CD14-positive monocyte (primary cell): Measurements from ENCODE around the gene ALS2CL. TPM values are rescaled to one million over a fixed set of nuclear protein-coding genes. Genes with fewer than 3 reads are reported as not detected.

Source experiments
- DNase-seq, 3 donors: peaks; one replicate each; pipeline ENCODE4 v3.0.0-alpha.2; 2011 to 2022
- H2AFZ ChIP-seq: 2 replicates; pipeline ENCODE4 v1.6.0; 2012; ENCODE audit warnings: mild to moderate bottlenecking, low read depth, low read length, inconsistent platforms; ENCODE audit not compliant: insufficient read depth, poor library complexity, severe bottlenecking
- H3K27ac ChIP-seq, 2 donors: 1 replicate in 1 of 2; 2 replicates in 1 of 2; pipeline ENCODE4 v1.5.1; 2012 to 2013; ENCODE audit warnings: low read length in 2 of 2, control low read depth in 1 of 2, inconsistent platforms in 1 of 2, low read depth in 1 of 2, mild to moderate bottlenecking in 1 of 2
- H3K27me3 ChIP-seq, 2 donors: one replicate each; pipeline versions ENCODE4 v1.6.0 to v1.6.1; 2011 to 2013; ENCODE audit warnings: low read length in 2 of 2; ENCODE audit not compliant: control insufficient read depth in 2 of 2, insufficient read depth in 2 of 2
- H3K36me3 ChIP-seq, 2 donors: replicated peaks in 1 of 2; 1 replicate in 1 of 2; 2 replicates in 1 of 2; pipeline versions ENCODE4 v1.5.1 to v1.6.1; 2012 to 2013; ENCODE audit warnings: low read length in 2 of 2, control low read depth in 1 of 2, inconsistent platforms in 1 of 2, mild to moderate bottlenecking in 1 of 2; ENCODE audit not compliant: insufficient read depth in 2 of 2, control insufficient read depth in 1 of 2
- H3K4me1 ChIP-seq, 2 donors: 1 replicate in 1 of 2; 2 replicates in 1 of 2; pipeline versions ENCODE4 v1.5.1 to v1.6.1; 2012 to 2013; ENCODE audit warnings: low read length in 2 of 2, control low read depth in 1 of 2, inconsistent platforms in 1 of 2, mild to moderate bottlenecking in 1 of 2, moderate library complexity in 1 of 2; ENCODE audit not compliant: insufficient read depth in 2 of 2, control insufficient read depth in 1 of 2
- H3K4me2 ChIP-seq: replicated peaks from 2 replicates; pipeline ENCODE3; 2012; ENCODE audit warnings: low read length, moderate library complexity, mild to moderate bottlenecking; ENCODE audit not compliant: poor library complexity, severe bottlenecking; ENCODE audit errors: extremely low read depth
- H3K4me3 ChIP-seq, 3 experiments: fragments of 200-600 bp in 1 of 3; sonication (generic) in 1 of 3; replicated peaks in 1 of 3; 1 replicate in 2 of 3; 2 replicates in 1 of 3; pipeline ENCODE4 v1.5.1; 2011 to 2013; ENCODE audit warnings: low read length in 3 of 3, mild to moderate bottlenecking in 3 of 3, control low read depth in 2 of 3, low read depth in 2 of 3, inconsistent platforms in 1 of 3, moderate library complexity in 1 of 3
- H3K79me2 ChIP-seq: 2 replicates; pipeline ENCODE4 v1.6.0; 2012; ENCODE audit warnings: mild to moderate bottlenecking, control low read depth, inconsistent platforms, low read length, moderate library complexity; ENCODE audit not compliant: insufficient read depth
- H3K9ac ChIP-seq: 2 replicates; pipeline ENCODE4 v1.6.0; 2017; ENCODE audit warnings: low read length, mild to moderate bottlenecking; ENCODE audit not compliant: insufficient read depth, poor library complexity, severe bottlenecking
- H3K9me3 ChIP-seq, 2 donors: replicated peaks in 1 of 2; 1 replicate in 1 of 2; 2 replicates in 1 of 2; pipeline versions ENCODE4 v1.5.1 to v1.6.1; 2012 to 2013; ENCODE audit warnings: low read length in 2 of 2, control low read depth in 1 of 2; ENCODE audit not compliant: control insufficient read depth in 1 of 2, insufficient read depth in 1 of 2
- H4K20me1 ChIP-seq: 2 replicates; pipeline ENCODE4 v1.6.0; 2012; ENCODE audit warnings: mild to moderate bottlenecking, low read length, control low read depth, moderate library complexity; ENCODE audit not compliant: insufficient read depth
- H3K27ac Mint-ChIP-seq, 7 donors: one replicate each; pipeline ENCODE4 v1.8.0; 2020; ENCODE audit warnings: mild to moderate bottlenecking in 7 of 7, mixed read lengths in 7 of 7, moderate library complexity in 6 of 7, inconsistent platforms in 2 of 7
- H3K27me3 Mint-ChIP-seq, 3 donors: one replicate each; pipeline ENCODE4 v1.8.0; 2021 to 2022; ENCODE audit warnings: low read depth in 3 of 3, mild to moderate bottlenecking in 3 of 3, mixed read lengths in 3 of 3, moderate library complexity in 3 of 3, inconsistent platforms in 1 of 3
- H3K36me3 Mint-ChIP-seq, 2 donors: one replicate each; pipeline ENCODE4 v1.8.0; 2020; ENCODE audit warnings: mixed read lengths in 2 of 2, inconsistent platforms in 1 of 2, mild to moderate bottlenecking in 1 of 2
- H3K4me1 Mint-ChIP-seq: one replicate; pipeline ENCODE4 v1.8.0; 2020; ENCODE audit warnings: mild to moderate bottlenecking, mixed read lengths
- H3K4me3 Mint-ChIP-seq, 2 donors: one replicate each; pipeline ENCODE4 v1.8.0; 2020; ENCODE audit warnings: mild to moderate bottlenecking in 2 of 2, mixed read lengths in 2 of 2, moderate library complexity in 1 of 2
- H3K9me3 Mint-ChIP-seq, 7 donors: one replicate each; pipeline ENCODE4 v1.8.0; 2020 to 2022; ENCODE audit warnings: mixed read lengths in 7 of 7, mild to moderate bottlenecking in 6 of 7, moderate library complexity in 6 of 7, inconsistent platforms in 2 of 7
- WGBS: methylation state at CpG from one replicate; pipeline ENCODE4 v1.1.5; 2013; ENCODE audit warnings: missing lambda C conversion rate; ENCODE audit not compliant: insufficient coverage; 5-methylcytosine and 5-hydroxymethylcytosine counted together
- intact Hi-C, 2 donors: fragments of 100-400 bp; cut with micrococcal nuclease; formaldehyde crosslinking; loops; one replicate each; pipeline versions ENCODE4 v1.15.0 to v1.15.1; 2023
- polyA plus RNA-seq, 3 donors: library from polyadenylated mRNA; depleted of rRNA in 1 of 3; unstranded in 2 of 3; stranded (reverse) in 1 of 3; fragments of 300-500 nt in 2 of 3; fragments of >200 nt in 1 of 3; fragmentation: Illumina TruSeq in 2 of 3; gene quantifications; 1 replicate in 2 of 3; 2 replicates in 1 of 3; pipeline ENCODE4 v1.2.3, GENCODE V29; 2012 to 2021
- TF ChIP-seq, protein P1 (sequence below): fragments of 200-600 bp; IDR thresholded peaks from one replicate; pipeline ENCODE4 v1.8.0; 2022; ENCODE audit warnings: antibody characterized with exemption, mild to moderate bottlenecking

The ALS2CL gene
- polyA plus RNA-seq, 3 donors: 0.38 to 5.7 (median 0.55) TPM

DNA sequence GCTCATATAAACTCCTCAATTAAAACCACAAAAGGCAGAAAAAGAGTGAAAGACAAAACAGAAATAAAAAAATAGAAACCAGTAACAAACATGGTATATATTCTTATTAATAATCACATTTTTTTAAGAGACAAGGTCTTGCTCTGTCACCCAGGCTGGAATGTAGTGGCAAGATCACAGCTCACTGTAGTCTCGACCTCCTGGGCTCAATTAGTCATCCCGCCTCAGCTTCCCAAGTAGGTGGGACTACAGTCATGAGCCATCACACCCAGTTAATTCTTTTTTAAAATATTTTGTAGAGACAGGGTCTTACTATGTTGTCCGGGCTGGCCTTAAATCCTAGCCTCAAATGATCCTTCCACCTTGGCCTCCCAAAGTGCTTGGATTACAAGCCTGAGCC, 44.0 kb downstream of the ALS2CL start:
- Histone ChIP-seq H3K9ac (no peak overlapping the region), H3K27me3 (peaks cover 0 to 3% of the 10 kb centered on the region in 2 donors), H3K4me1 (no peaks in the 10 kb centered on the region), H2AFZ (no peak overlapping the region), H3K79me2 (no peaks in the 10 kb centered on the region), H3K4me2 (no peak overlapping the region), H3K27ac (no peak overlapping the region), H3K9me3 (peaks cover 3 to 9% of the 10 kb centered on the region in 2 donors), H3K4me3 (no peak overlapping the region), H3K36me3 (no peaks in the 10 kb centered on the region), H4K20me1 (no peaks in the 10 kb centered on the region)
- no peaks in the 10 kb centered on the region for H3K4me1 Mint-ChIP-seq
- H3K27ac Mint-ChIP-seq: peak overlapping the region in 1 of 7 donors; percentile 15
- H3K9me3 Mint-ChIP-seq: peaks cover 6 to 20% (median 14%) of the 10 kb centered on the region in 7 donors
- WGBS: no CpG with 5 or more reads among the region's 3 CpGs
- DNase-seq: no peak
- intact Hi-C loops: no loop called here
- H3K4me3 Mint-ChIP-seq: no peak overlapping the region
- TF ChIP-seq, protein P1, sequence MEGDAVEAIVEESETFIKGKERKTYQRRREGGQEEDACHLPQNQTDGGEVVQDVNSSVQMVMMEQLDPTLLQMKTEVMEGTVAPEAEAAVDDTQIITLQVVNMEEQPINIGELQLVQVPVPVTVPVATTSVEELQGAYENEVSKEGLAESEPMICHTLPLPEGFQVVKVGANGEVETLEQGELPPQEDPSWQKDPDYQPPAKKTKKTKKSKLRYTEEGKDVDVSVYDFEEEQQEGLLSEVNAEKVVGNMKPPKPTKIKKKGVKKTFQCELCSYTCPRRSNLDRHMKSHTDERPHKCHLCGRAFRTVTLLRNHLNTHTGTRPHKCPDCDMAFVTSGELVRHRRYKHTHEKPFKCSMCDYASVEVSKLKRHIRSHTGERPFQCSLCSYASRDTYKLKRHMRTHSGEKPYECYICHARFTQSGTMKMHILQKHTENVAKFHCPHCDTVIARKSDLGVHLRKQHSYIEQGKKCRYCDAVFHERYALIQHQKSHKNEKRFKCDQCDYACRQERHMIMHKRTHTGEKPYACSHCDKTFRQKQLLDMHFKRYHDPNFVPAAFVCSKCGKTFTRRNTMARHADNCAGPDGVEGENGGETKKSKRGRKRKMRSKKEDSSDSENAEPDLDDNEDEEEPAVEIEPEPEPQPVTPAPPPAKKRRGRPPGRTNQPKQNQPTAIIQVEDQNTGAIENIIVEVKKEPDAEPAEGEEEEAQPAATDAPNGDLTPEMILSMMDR: no peak
- H3K27me3 Mint-ChIP-seq: peaks cover 3 to 10% (median 3%) of the 10 kb centered on the region in 3 donors
- H3K36me3 Mint-ChIP-seq: no peaks in the 10 kb centered on the region

- intact Hi-C loops: no loop called here
- Histone ChIP-seq H2AFZ (no peak overlapping the region), H3K4me1 (no peaks in the 10 kb centered on the region), H3K27ac (no peak overlapping the region), H4K20me1 (no peaks in the 10 kb centered on the region), H3K27me3 (peaks cover 0 to 3% of the 10 kb centered on the region in 2 donors), H3K4me2 (no peak overlapping the region), H3K9me3 (peaks cover 3 to 9% of the 10 kb centered on the region in 2 donors), H3K79me2 (no peaks in the 10 kb centered on the region), H3K36me3 (no peaks in the 10 kb centered on the region), H3K9ac (no peak overlapping the region), H3K4me3 (no peak overlapping the region)
- Mint-ChIP-seq H3K4me3 (no peak overlapping the region), H3K27me3 (peaks cover 3 to 10% (median 3%) of the 10 kb centered on the region in 3 donors), H3K36me3 (no peaks in the 10 kb centered on the region), H3K4me1 (no peaks in the 10 kb centered on the region), H3K27ac (no peak overlapping the region), H3K9me3 (peaks cover 6 to 20% (median 13%) of the 10 kb centered on the region in 7 donors)
- DNase-seq: no peak
- WGBS: no CpG with 5 or more reads among the region's 2 CpGs
- TF ChIP-seq, protein P1: no peak
Measured at GRCh38 chr3:46648096-46648495, 45.4 kb downstream of the ALS2CL start.
